NCI-H524 (cell line): ENCODE measurements around the gene CTCFL.
"Not testable (repeated sequence)": the region's sequence is repeated elsewhere in the genome, so short reads cannot be mapped to it uniquely, and the experiment has no call there.

Source experiments
- DNase-seq, 2 experiments: peaks; one replicate each; lab custom pipeline; 2025; lab: John Stamatoyannopoulos, UW

Gene CTCFL

DNA sequence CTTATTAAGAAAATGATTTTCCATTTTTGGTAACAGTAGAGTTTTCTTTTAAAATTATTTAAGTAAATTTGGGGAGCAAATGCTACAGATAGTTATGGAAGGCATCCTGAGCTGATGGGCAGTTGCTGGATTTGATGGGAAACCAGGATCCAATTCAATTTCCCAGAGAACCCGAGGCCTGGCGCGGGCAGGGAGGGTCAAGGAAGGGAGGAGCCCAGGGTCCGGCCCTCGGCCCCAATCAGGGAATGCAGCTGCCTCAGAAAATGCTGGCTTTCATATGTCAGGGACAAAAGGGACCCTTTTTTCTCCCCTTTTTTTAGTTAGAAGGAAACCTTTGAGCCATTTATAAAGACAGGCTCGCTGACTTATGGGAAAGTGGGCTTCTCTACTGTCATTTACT, 42.1 kb downstream of the CTCFL start:
- no peak for DNase-seq

DNA sequence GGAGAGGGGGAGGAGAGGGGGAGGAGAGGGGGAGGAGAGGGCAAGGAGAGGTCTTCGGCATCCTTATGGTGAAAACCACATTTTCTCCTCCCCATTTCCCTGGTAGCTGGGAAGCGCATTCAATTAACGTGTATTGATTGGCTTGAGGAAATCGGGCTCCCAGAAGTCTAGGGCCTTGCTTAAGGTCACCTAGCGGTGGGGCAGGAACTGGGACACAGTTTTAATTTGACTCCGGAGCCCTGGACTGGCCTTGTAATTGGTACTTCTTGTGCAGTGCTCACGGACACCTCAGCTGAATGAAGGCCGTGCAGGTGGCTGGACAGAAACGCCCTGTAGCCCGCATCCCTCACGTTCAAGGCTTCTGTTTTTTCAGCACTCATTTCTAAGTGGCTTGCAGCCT, 42.8 kb downstream of the CTCFL start:
- no peak for DNase-seq

DNA sequence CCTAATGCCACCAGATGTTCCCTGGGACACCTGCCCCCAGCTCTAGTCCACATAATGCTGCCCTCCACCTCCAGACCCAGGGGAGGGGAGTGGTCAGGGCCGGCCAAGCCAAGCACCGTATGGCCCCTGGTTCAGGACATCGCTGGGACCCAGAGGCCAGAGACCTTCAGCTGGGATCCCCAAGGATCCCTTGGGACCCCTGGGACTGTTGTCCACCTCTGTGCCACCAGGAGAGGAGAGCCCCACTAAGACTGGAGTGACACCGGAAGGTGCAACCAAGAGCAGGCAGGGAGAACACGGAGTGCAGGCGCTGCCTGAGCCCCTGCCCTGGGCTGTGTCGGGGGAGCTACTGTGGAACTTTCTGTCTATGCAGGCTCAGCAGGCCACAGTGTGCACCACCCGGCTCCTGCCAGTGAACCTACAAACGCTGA, 43.6 kb downstream of the CTCFL start:
- no peak for DNase-seq

DNA sequence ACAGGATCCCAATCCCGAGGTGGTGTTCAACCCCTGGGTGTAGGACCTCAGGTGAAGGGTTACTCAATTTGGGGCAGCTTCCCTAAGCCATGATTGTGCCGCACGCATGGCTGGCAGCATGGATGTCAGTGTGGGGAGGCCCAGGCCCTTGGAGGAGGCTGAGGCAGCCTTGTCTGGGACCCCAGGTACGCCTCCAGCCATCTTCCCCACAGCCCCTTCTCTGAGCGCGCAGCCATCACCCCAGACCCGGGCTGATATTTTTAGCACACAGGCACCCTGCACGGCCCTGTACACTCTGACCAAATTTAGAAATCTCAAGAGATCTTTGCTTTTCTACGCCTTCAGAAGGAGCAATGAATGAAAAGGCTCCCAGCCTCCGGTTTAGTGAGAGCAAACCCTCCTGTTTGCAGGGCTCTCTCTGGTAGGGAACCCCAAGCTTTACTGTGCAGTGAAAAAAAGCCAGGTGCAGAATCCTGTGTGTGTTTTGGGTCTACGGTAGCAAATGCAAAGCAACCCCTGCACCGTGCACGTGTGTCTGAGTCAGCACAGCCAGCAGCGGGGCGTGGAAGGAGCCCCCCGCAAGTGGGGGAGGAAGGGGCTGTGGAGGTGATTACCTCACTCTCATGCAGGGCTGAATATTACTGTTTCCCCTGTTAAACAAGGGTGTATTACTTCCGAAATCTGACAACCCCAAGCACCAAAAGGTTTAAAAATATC, 44.3 kb downstream of the CTCFL start:
- DNase-seq: no peak

DNA sequence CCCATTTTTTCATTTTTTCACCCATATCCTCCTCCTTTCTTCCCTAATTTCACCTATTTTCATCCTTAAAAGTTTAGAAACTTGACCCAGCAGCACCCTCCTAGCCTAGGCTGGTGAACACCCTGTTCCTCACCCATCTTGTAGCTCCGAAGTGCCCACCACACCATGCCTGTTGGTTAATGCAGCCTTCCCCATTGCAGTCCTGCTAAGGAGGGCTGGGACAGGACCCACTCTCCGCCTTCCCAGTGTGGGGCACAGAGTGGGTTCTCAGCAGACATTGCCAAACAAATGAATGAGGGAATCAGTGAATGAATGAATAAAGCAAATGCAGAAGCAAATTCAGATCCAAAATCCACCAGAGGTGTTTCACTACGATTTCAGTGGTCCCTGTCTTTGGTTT, 45.7 kb downstream of the CTCFL start:
- no peak for DNase-seq

DNA sequence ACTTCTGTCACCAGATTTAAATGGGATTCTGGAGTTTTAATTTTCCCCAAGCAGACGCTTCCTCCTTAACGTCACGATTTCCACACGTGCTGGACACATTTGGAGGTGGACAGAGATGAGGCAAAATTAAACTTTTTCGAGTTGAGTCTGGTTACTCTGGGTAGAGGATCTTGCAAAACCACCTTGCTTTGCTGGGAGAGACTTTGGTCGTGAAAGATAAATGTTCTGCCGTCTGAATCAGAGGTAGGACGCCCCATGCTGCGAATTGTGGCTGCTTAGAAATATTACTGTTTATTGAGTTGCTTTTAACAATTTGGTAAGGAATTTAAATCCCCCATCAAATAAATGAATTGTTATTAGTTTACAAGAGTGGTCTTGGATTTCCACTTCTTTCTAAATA, 46.8 kb downstream of the CTCFL start:
- no peak for DNase-seq

GRCh38 chr20:57476641-57477461, 48.1 kb downstream of the CTCFL start:
- DNase-seq: no peak

GRCh38 chr20:57476084-57476526, 48.8 kb downstream of the CTCFL start:
- DNase-seq: no peak

DNA sequence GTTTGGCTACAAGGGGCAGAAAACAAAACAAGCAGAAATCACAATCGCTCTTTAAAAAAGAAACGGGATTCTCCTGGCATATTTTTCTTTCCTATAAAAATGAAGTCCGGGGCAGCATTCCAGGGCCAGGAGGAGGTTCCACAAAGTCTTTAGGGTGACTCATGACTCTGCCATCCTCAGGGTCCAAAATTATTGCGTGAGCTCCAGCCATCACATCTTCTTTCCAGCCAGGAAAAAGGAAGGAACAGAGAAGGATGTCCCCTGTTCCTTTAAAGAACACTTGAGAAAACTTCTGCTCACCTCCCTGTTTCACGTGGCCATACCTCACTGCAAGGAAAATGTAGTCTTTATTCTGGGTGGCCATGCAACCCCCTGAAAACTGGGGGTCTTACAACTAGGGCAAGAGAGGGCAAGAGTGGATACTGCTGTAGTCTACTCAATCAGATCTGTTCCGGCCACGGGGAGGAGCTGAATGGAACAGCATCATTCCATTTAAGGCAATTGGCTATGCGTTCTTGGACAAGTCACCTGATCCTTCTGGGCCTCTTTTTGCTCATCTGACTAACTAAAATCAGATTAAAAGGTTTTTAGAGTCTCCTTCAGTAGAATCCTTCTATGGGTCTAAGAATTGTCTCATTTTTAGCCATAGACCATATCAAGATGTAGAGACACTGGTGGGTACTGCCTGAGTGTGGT, 49.4 kb downstream of the CTCFL start:
- DNase-seq: no peak

DNA sequence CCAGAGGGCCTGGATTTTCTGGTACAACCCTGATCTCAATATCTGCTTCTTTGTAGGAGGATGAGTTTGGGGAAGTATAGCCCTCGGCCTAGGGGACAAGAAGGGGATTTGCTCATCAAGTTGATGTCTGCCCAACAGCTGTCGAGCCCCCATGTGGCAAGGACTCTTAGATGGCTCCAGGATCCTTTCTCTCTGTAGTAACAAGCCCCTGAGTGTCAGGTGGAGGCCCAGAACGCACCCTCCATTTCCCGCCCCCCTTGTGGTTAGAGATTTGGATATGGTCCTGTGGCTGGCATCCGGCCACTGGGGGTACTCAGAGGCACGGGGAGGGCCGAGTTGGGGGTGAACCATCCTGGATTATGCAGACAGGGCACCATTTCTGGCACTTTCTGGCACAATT, 50.1 kb downstream of the CTCFL start:
- no peak for DNase-seq

GRCh38 chr20:57474205-57474604, 50.7 kb downstream of the CTCFL start:
- no peak for DNase-seq

- DNase-seq: no peak
Observed at GRCh38 chr20:57473246-57474048, 51.5 kb downstream of the CTCFL start.

DNA sequence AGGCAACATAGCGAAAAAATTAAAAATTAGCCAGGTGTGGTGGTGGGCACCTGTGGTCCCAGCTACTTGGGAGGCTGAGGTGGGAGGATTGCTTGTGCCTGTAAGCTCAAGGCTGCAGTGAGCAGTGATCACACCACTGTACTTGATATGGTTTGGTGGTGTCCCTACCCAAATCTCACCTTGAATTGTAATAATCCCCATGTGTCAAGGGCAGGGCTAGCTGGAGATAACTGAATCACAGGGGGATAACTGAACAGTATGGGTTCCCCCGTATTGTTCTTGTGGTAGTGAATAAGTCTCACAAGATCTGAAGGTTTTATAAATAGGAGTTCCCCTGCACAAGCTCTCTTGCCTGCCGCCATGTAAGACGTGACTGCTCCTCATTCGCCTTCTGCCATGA, 52.5 kb downstream of the CTCFL start:
- not testable (repeated sequence) for DNase-seq

- no peak for DNase-seq
Observed at GRCh38 chr20:57471496-57472372, 53.2 kb downstream of the CTCFL start.

DNA sequence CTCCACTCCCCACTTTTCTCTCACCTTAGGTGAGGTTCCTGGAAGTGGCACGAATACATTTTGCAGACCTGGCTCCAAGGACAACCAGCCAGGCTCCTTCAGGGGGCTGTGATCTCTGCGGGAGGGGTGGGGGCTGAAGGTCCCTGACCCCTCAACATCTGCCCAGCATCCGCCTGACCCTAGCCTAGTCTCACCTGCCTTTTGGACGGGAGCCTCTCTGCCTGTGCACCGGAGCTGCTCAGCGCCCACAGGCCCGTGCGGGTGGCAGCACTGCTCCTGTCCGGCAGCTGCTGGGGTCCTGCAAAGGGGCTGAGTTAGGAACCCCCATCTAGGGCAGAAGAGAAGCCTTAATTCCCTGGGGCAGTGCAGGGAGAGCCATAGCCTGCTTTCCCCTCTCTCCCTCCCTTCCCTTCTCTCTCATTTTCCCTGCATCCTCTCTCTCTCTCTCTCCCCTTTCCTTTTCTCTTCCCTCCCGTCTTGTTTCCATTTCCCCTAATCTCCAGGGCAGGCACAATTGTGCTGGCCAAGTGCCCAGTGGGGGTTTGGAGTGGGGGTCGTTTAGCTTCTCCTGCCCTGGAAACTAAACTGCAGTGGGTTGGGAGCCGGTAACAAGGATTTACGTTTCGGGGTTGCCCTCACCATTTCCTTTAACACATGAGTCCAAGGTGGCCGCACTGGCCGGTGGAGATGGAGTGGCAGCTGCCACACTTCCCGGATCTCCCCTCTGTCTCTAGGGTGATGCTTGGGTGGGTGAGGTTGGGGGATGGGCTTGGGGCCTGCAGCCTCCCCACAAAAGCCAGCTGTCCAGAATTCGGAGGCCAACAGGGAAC, 54.1 kb downstream of the CTCFL start:
- DNase-seq: no peak

DNA sequence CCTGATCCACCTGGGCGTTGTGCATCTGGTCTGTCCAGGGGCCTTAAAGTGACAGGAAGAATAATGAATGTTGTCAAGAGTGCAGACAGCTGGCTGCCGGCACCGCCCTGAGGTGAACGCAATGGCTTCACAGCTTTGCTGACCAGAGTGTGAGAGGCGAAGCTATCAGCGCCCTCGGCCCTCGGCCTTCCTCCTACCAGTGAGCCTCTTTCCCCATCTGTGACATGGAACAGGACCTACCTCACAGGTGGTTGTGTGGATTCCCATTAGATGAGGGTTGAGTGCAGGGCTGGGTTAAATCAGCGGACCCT, 54.8 kb downstream of the CTCFL start:
- no peak for DNase-seq

GRCh38 chr20:57469418-57470211, 55.3 kb downstream of the CTCFL start:
- no peak for DNase-seq

- no peak for DNase-seq
Observed at GRCh38 chr20:57468523-57469417, 56.2 kb downstream of the CTCFL start.
